Vagina (tissue), 2 donors: Measurements from ENCODE around the gene USP49. TPM values are rescaled to one million over a fixed set of nuclear protein-coding genes. Genes with fewer than 3 reads are reported as not detected.

ENCODE experiments used
- DNase-seq, 2 donors: peaks; one replicate each; pipeline ENCODE4 v3.0.0-alpha.2; 2017; ENCODE audit errors: extremely low spot score in 2 of 2
- H3K27ac ChIP-seq: fragments of 200-600 bp; sonication (generic); one replicate; pipeline ENCODE4 v1.5.1; 2019
- H3K27me3 ChIP-seq: fragments of 200-600 bp; sonication (generic); one replicate; pipeline ENCODE4 v1.5.1; 2019
- H3K36me3 ChIP-seq, 2 donors: fragments of 200-600 bp; sonication (generic); one replicate each; pipeline ENCODE4 v1.5.1; 2017 to 2019
- H3K4me1 ChIP-seq: fragments of 200-600 bp; sonication (generic); one replicate; pipeline ENCODE4 v1.5.1; 2019
- H3K4me3 ChIP-seq, 2 donors: fragments of 200-600 bp; sonication (generic); 1 replicate in 1 of 2; 2 replicates in 1 of 2; pipeline ENCODE4 v1.5.1; 2016 to 2019
- H3K9me3 ChIP-seq: fragments of 200-600 bp; sonication (generic); one replicate; pipeline ENCODE4 v1.5.1; 2019
- POLR2A ChIP-seq, 2 donors: fragments of 450-650 bp; IDR thresholded peaks; one replicate each; pipeline ENCODE4 v1.6.1; 2017; ENCODE audit warnings: antibody characterized with exemption in 2 of 2, mild to moderate bottlenecking in 2 of 2, moderate library complexity in 2 of 2
- POLR2AphosphoS5 ChIP-seq, 2 donors: sonication (generic); formaldehyde crosslinking; IDR thresholded peaks; one replicate each; pipeline ENCODE4 v1.9.0; 2017; ENCODE audit warnings: antibody characterized with exemption in 2 of 2, mild to moderate bottlenecking in 2 of 2, low read depth in 1 of 2; ENCODE audit not compliant: insufficient read depth in 1 of 2
- intact Hi-C: fragments of 100-400 bp; cut with DNase I; formaldehyde crosslinking; loops from one replicate; pipeline ENCODE4 v1.15.1; 2023
- total RNA-seq: library from RNA; depleted of rRNA; stranded (reverse); fragments of >200 nt; gene quantifications from one replicate; pipeline ENCODE4 v1.2.3, GENCODE V29; 2016
- TF ChIP-seq, protein P1 (sequence below), 3 experiments: fragments of 450-650 bp in 2 of 3; fragments of 200-600 bp in 1 of 3; sonication (generic) in 1 of 3; IDR thresholded peaks; one replicate each; pipeline ENCODE4 v1.5.1; 2017 to 2019; ENCODE audit warnings: antibody characterized with exemption in 3 of 3, mild to moderate bottlenecking in 2 of 3, moderate library complexity in 2 of 3

Gene USP49
- total RNA-seq, 1 donor from 2014 or later: 9.1 TPM

GRCh38 chr6:41877051-41877680, 18.0 kb downstream of the USP49 start:
- H3K4me3 ChIP-seq: no peak overlapping the region
- H3K36me3 ChIP-seq: no peaks in the 10 kb centered on the region
- TF ChIP-seq, protein P1, sequence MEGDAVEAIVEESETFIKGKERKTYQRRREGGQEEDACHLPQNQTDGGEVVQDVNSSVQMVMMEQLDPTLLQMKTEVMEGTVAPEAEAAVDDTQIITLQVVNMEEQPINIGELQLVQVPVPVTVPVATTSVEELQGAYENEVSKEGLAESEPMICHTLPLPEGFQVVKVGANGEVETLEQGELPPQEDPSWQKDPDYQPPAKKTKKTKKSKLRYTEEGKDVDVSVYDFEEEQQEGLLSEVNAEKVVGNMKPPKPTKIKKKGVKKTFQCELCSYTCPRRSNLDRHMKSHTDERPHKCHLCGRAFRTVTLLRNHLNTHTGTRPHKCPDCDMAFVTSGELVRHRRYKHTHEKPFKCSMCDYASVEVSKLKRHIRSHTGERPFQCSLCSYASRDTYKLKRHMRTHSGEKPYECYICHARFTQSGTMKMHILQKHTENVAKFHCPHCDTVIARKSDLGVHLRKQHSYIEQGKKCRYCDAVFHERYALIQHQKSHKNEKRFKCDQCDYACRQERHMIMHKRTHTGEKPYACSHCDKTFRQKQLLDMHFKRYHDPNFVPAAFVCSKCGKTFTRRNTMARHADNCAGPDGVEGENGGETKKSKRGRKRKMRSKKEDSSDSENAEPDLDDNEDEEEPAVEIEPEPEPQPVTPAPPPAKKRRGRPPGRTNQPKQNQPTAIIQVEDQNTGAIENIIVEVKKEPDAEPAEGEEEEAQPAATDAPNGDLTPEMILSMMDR (IDR thresholded peaks at IDR 0.05): no peak
- TF ChIP-seq POLR2A (IDR thresholded peaks at IDR 0.05) (no peak), POLR2AphosphoS5 (IDR thresholded peaks at IDR 0.05; ENCODE audit: insufficient read depth in 1 of 2, low read depth in 1 of 2) (no peak)
- H3K27ac ChIP-seq: no peak overlapping the region
- no peak for DNase-seq
- no peaks in the 10 kb centered on the region for H3K27me3 ChIP-seq
- no peaks in the 10 kb centered on the region for H3K9me3 ChIP-seq
- no peaks in the 10 kb centered on the region for H3K4me1 ChIP-seq
- intact Hi-C loops: no loop called here

DNA sequence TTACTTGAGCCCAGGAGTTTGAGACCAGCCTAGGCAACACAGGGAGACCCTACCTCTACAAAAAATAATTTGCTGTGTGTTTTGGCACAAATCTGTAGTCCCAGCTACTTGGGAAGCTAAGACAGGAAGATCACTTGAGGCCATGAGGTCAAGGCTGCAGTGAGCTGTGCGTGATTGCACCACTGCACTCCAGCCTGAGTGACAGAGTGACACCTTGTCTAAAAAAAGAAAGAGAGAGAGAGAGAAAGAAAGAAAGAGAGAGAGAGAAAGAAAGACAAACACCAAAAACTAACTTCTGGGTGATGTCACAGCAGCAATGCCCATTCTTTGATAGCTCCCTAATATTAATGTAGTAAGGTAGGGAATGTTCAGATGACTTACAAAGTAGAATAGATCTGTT, 20.4 kb downstream of the USP49 start:
- DNase-seq: no peak
- H3K27ac ChIP-seq: no peak overlapping the region
- H3K36me3 ChIP-seq: no peaks in the 10 kb centered on the region
- H3K4me3 ChIP-seq: no peak overlapping the region
- no peaks in the 10 kb centered on the region for H3K9me3 ChIP-seq
- H3K27me3 ChIP-seq: no peaks in the 10 kb centered on the region
- no peaks in the 10 kb centered on the region for H3K4me1 ChIP-seq
- TF ChIP-seq POLR2A (IDR thresholded peaks at IDR 0.05): no peak
- TF ChIP-seq POLR2AphosphoS5 (IDR thresholded peaks at IDR 0.05; ENCODE audit: insufficient read depth in 1 of 2, low read depth in 1 of 2): no peak
- TF ChIP-seq, protein P1 (IDR thresholded peaks at IDR 0.05): no peak
- intact Hi-C loops: no loop called here

GRCh38 chr6:41872147-41872546, 23.0 kb downstream of the USP49 start:
- intact Hi-C loops: no loop called here
- no peaks in the 10 kb centered on the region for H3K4me1 ChIP-seq
- no peaks in the 10 kb centered on the region for H3K36me3 ChIP-seq
- H3K27ac ChIP-seq: no peak overlapping the region
- TF ChIP-seq POLR2AphosphoS5 (IDR thresholded peaks at IDR 0.05; ENCODE audit: insufficient read depth in 1 of 2, low read depth in 1 of 2) (no peak), POLR2A (IDR thresholded peaks at IDR 0.05) (no peak)
- TF ChIP-seq, protein P1 (IDR thresholded peaks at IDR 0.05): no peak
- H3K9me3 ChIP-seq: no peaks in the 10 kb centered on the region
- no peak overlapping the region for H3K4me3 ChIP-seq
- no peak for DNase-seq
- no peaks in the 10 kb centered on the region for H3K27me3 ChIP-seq

- no peak overlapping the region for H3K27ac ChIP-seq
- DNase-seq: no peak
- no peak for TF ChIP-seq POLR2AphosphoS5 (IDR thresholded peaks at IDR 0.05; ENCODE audit: insufficient read depth in 1 of 2, low read depth in 1 of 2)
- TF ChIP-seq POLR2A (IDR thresholded peaks at IDR 0.05): no peak
- TF ChIP-seq, protein P1 (IDR thresholded peaks at IDR 0.05): no peak
- H3K4me1 ChIP-seq: no peaks in the 10 kb centered on the region
- H3K27me3 ChIP-seq: no peaks in the 10 kb centered on the region
- no peak overlapping the region for H3K4me3 ChIP-seq
- intact Hi-C loops: no loop called here
- H3K9me3 ChIP-seq: no peaks in the 10 kb centered on the region
- no peaks in the 10 kb centered on the region for H3K36me3 ChIP-seq
These were observed 23.5 kb downstream of the USP49 start for GRCh38 chr6:41871691-41872090.

- H3K27ac ChIP-seq: no peak overlapping the region
- no peaks in the 10 kb centered on the region for H3K27me3 ChIP-seq
- TF ChIP-seq, protein P1 (IDR thresholded peaks at IDR 0.05): no peak
- TF ChIP-seq POLR2A (IDR thresholded peaks at IDR 0.05) (no peak), POLR2AphosphoS5 (IDR thresholded peaks at IDR 0.05; ENCODE audit: insufficient read depth in 1 of 2, low read depth in 1 of 2) (no peak)
- intact Hi-C loops: no loop called here
- no peaks in the 10 kb centered on the region for H3K36me3 ChIP-seq
- H3K4me1 ChIP-seq: no peaks in the 10 kb centered on the region
- H3K9me3 ChIP-seq: no peaks in the 10 kb centered on the region
- no peak for DNase-seq
- H3K4me3 ChIP-seq: no peak overlapping the region
These were observed 35.8 kb downstream of the USP49 start for GRCh38 chr6:41859356-41859755.
